ENCODE data around the gene PRDM2. TPM values are rescaled to one million over a fixed set of nuclear protein-coding genes. Genes with fewer than 3 reads are reported as not detected.

The PRDM2 gene
- polyA plus RNA-seq, 1 of the 3 experiments (the other 2 are of a cell fraction): 7.2 TPM

GRCh38 chr1:13819642-13820041 lies 119.7 kb downstream of the PRDM2 start:
- H3K36me3 ChIP-seq (replicated peaks in 1 of 2; ENCODE audit: control insufficient read depth in 1 of 2, insufficient read depth in 2 of 2, low read length in 1 of 2): no peaks in the 10 kb centered on the region
- POLR2A ChIA-PET: interaction anchor here (0.6 kb wide), 1 partner anchor 13 kb away, joined by 3 read pairs; no protein-coding TSS in a partner anchor

DNA sequence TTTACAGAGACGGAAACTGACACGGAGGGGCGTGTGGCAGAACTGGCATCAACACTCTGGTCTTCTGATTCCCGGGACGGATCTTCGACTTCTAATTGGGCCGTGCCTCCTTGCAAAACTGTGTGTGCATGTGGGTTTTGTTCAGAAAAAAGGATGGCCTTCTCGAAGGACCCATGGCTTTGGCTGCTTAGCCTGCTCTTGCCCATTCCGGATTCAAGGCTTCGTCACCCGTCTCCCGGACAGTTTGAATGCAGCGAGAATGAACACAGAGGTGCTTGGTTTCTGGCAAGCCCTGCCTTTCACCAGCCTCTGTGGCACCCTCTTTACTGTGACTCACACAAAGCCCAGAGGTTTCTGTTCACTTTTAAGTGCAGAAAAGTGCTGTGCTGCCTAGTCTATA lies 120.1 kb downstream of the PRDM2 start:
- Histone ChIP-seq H3K4me2 (no peak overlapping the region), H2AFZ (ENCODE audit: low read depth) (no peak overlapping the region), H3K79me2 (ENCODE audit: insufficient read depth) (no peaks in the 10 kb centered on the region), H3K4me3 (ENCODE audit: low read depth in 2 of 2, low read length in 1 of 2) (no peak overlapping the region), H3K9me2 (no peaks in the 10 kb centered on the region), H3K27ac (ENCODE audit: low read depth in 2 of 2, low read length in 1 of 2) (no peak overlapping the region), H3K36me3 (replicated peaks in 1 of 2; ENCODE audit: control insufficient read depth in 1 of 2, insufficient read depth in 2 of 2, low read length in 1 of 2) (no peaks in the 10 kb centered on the region), H3K27me3 (ENCODE audit: insufficient read depth) (no peaks in the 10 kb centered on the region), H3K4me1 (ENCODE audit: control insufficient read depth in 1 of 2, insufficient read depth in 2 of 2, low read depth in 1 of 2, low read length in 1 of 2) (no peaks in the 10 kb centered on the region), H3K9ac (no peak overlapping the region), H4K20me1 (ENCODE audit: insufficient read depth) (no peaks in the 10 kb centered on the region), H3K9me3 (no peaks in the 10 kb centered on the region), H3F3A (replicated peaks; ENCODE audit: insufficient read depth) (no peaks in the 10 kb centered on the region)
- POLR2A ChIA-PET: interaction anchor here (0.6 kb wide), 1 partner anchor 12 kb away, joined by 3 read pairs; no protein-coding TSS in a partner anchor
- WGBS (ENCODE audit: low lambda C conversion rate): 95% methylated on average over 13 of the region's 13 CpGs
- TF ChIP-seq NFIC (IDR thresholded peaks at IDR 0.05; ENCODE audit: borderline replicate concordance) (no peak), TAF1 (IDR thresholded peaks at IDR 0.05; ENCODE audit: borderline replicate concordance, low read depth, low read length) (no peak)
- no peak for DNase-seq
- CTCF ChIA-PET: no interaction called here

More at GRCh38 chr1:13819642-13820041, 119.7 kb downstream of the PRDM2 start:
- WGBS (ENCODE audit: low lambda C conversion rate): 83% methylated on average over 5 of the region's 5 CpGs
- Histone ChIP-seq H3K4me1 (ENCODE audit: control insufficient read depth in 1 of 2, insufficient read depth in 2 of 2, low read depth in 1 of 2, low read length in 1 of 2) (no peaks in the 10 kb centered on the region), H3F3A (replicated peaks; ENCODE audit: insufficient read depth) (no peaks in the 10 kb centered on the region), H3K9me2 (no peaks in the 10 kb centered on the region), H3K9me3 (no peaks in the 10 kb centered on the region), H3K27me3 (ENCODE audit: insufficient read depth) (no peaks in the 10 kb centered on the region), H3K9ac (no peak overlapping the region), H2AFZ (ENCODE audit: low read depth) (no peak overlapping the region), H3K4me3 (ENCODE audit: low read depth in 2 of 2, low read length in 1 of 2) (no peak overlapping the region), H3K4me2 (no peak overlapping the region), H3K27ac (ENCODE audit: low read depth in 2 of 2, low read length in 1 of 2) (no peak overlapping the region), H3K79me2 (ENCODE audit: insufficient read depth) (no peaks in the 10 kb centered on the region), H4K20me1 (ENCODE audit: insufficient read depth) (no peaks in the 10 kb centered on the region)
- DNase-seq: no peak
- CTCF ChIA-PET: no interaction called here
- no peak for TF ChIP-seq TEAD4 (IDR thresholded peaks at IDR 0.05; ENCODE audit: borderline replicate concordance, insufficient read depth)
- no peak for TF ChIP-seq SMC3 (IDR thresholded peaks at IDR 0.05; ENCODE audit: low read depth, low read length)
- no peak for TF ChIP-seq RCOR1 (IDR thresholded peaks at IDR 0.05; ENCODE audit: low read length)
- TF ChIP-seq, protein P1, sequence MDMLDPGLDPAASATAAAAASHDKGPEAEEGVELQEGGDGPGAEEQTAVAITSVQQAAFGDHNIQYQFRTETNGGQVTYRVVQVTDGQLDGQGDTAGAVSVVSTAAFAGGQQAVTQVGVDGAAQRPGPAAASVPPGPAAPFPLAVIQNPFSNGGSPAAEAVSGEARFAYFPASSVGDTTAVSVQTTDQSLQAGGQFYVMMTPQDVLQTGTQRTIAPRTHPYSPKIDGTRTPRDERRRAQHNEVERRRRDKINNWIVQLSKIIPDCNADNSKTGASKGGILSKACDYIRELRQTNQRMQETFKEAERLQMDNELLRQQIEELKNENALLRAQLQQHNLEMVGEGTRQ (IDR thresholded peaks at IDR 0.05; ENCODE audit: borderline replicate concordance, low read depth, low read length): no peak
- no peak for TF ChIP-seq GATA2 (CRISPR knock-in tag; IDR thresholded peaks at IDR 0.05)
- TF ChIP-seq, protein P2, sequence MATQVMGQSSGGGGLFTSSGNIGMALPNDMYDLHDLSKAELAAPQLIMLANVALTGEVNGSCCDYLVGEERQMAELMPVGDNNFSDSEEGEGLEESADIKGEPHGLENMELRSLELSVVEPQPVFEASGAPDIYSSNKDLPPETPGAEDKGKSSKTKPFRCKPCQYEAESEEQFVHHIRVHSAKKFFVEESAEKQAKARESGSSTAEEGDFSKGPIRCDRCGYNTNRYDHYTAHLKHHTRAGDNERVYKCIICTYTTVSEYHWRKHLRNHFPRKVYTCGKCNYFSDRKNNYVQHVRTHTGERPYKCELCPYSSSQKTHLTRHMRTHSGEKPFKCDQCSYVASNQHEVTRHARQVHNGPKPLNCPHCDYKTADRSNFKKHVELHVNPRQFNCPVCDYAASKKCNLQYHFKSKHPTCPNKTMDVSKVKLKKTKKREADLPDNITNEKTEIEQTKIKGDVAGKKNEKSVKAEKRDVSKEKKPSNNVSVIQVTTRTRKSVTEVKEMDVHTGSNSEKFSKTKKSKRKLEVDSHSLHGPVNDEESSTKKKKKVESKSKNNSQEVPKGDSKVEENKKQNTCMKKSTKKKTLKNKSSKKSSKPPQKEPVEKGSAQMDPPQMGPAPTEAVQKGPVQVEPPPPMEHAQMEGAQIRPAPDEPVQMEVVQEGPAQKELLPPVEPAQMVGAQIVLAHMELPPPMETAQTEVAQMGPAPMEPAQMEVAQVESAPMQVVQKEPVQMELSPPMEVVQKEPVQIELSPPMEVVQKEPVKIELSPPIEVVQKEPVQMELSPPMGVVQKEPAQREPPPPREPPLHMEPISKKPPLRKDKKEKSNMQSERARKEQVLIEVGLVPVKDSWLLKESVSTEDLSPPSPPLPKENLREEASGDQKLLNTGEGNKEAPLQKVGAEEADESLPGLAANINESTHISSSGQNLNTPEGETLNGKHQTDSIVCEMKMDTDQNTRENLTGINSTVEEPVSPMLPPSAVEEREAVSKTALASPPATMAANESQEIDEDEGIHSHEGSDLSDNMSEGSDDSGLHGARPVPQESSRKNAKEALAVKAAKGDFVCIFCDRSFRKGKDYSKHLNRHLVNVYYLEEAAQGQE (IDR thresholded peaks at IDR 0.05; ENCODE audit: low read depth, low read length): no peak
- no peak for TF ChIP-seq FOXJ3 (CRISPR knock-in tag; IDR thresholded peaks at IDR 0.05)
- no peak for TF ChIP-seq TAF1 (IDR thresholded peaks at IDR 0.05; ENCODE audit: borderline replicate concordance, low read depth, low read length)
- TF ChIP-seq YY1 (IDR thresholded peaks at IDR 0.05; ENCODE audit: low read depth): no peak
- no peak for TF ChIP-seq NFIC (IDR thresholded peaks at IDR 0.05; ENCODE audit: borderline replicate concordance)
